IPS-11a (cell line): ENCODE results near the gene MAP3K15.

Source experiments
- H3K4me3 ChIP-seq: one replicate; pipeline ENCODE4 v1.5.1; 2013; ENCODE audit warnings: low read depth, low read length, control low read depth

The MAP3K15 gene

GRCh38 chrX:19350941-19351384, 164.3 kb downstream of the MAP3K15 start:
- no peak overlapping the region for H3K4me3 ChIP-seq

GRCh38 chrX:19349264-19349663, 166.0 kb downstream of the MAP3K15 start:
- no peak overlapping the region for H3K4me3 ChIP-seq

DNA sequence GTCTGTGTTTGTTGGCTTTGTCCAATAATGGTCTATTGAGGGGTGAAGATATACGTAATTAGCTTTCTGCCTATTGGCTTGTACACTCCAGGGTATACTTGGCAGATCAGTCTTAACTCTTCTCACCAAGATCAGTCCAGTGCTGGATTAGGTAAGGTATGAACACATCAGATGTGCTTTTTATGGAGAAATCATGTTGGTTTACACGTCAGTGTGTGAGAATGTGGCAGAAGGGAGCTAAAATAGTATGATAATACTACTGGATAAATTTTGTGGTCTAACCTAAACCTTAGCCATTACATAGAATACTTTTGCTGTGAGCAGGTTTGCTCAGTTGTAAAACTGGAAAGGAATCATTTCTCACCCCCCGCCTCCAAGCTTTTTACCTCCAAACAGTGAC, 167.4 kb downstream of the MAP3K15 start:
- H3K4me3 ChIP-seq, result no peak overlapping the region

DNA sequence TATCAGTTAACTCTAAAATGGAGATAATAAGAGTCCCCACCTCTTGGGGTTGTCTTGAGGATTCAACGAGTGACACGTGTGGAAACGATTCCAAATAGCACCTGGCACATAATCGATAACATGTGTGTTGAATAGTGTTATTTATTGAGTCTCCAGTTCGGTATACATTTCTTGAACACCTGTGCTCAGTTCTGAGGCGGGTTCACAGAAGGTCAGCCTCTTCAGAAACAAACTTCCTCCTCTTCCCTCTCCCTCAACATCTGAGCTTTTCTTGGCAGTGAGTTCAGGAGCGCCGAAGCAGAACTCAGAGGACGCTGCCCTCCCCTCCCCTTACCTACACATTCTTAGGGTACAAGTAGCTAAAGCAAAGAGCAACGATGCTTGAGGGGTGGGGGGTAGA, 170.6 kb downstream of the MAP3K15 start:
- H3K4me3 ChIP-seq, result peak overlapping the region; percentile 72

GRCh38 chrX:19343535-19344408, 171.5 kb downstream of the MAP3K15 start, which contains the start of gene PDHA1:
TSS of gene PDHA1 (plus strand) at chrX:19343927. CDS start at chrX:19344038, 111 bp downstream.
- peak within 1 kb of the TSS; percentile 72 for H3K4me3 ChIP-seq

- no peak overlapping the region for H3K4me3 ChIP-seq
Observed at GRCh38 chrX:19343085-19343534, 172.2 kb downstream of the MAP3K15 start.

- no peak overlapping the region for H3K4me3 ChIP-seq
Observed at GRCh38 chrX:19342331-19342906, 172.9 kb downstream of the MAP3K15 start.

DNA sequence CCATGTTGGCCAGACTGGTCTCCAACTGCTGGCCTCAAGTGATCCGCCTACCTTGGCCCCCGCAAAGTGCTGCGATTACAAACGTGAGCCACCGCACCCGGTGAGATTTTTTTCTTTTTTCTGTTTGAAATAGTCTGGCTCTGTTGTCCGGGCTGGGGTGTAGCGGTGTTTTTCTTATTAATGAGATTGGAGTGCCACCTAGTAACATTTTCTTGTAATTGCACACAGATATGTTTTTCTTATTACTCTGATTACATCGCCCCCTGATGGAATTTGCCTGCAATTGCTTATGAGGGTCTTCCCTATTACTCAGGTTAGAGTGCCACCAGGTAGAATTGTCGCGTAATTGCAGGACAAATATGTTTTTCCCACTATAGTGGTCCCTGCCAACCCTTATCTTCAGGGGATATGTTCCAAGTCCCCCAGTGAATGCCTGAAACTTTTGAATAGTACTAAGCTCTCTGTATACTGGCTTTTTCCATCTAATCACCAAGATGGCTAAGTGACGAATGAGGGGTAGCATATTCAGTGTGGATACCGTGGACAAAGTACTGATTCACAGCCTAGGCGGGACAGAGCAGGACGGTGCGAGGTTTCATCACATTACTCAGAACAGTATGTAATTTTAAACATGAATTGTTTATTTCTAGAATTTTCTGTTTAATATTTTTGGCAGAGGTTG, 180.2 kb downstream of the MAP3K15 start:
- H3K4me3 ChIP-seq, result no peak overlapping the region

GRCh38 chrX:19332983-19333382, 182.3 kb downstream of the MAP3K15 start:
- H3K4me3 ChIP-seq, result no peak overlapping the region

DNA sequence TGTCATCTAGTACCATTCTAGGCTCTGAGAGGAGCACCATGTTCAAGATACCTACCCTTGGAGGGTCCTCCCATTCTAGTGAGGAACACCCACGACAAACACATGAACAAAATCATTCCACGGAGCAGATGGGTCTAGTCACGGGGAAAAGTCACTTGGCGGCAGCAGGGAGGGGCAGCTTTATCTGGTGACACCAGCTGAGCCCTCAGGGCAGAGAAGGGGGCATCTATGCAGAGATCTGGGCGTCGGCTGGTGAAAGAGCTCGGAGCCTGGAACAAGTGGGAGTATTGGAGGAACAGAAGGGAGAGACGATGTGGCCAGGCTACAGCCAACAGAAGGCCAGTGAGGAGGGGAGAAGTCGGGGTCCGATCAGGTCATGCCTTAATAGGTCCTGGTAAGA, 183.5 kb downstream of the MAP3K15 start:
- no peak overlapping the region for H3K4me3 ChIP-seq

- H3K4me3 ChIP-seq, result no peak overlapping the region
Observed at GRCh38 chrX:19326567-19326966, 188.7 kb downstream of the MAP3K15 start.
